ENCODE results near the gene KCNC1.

DNA sequence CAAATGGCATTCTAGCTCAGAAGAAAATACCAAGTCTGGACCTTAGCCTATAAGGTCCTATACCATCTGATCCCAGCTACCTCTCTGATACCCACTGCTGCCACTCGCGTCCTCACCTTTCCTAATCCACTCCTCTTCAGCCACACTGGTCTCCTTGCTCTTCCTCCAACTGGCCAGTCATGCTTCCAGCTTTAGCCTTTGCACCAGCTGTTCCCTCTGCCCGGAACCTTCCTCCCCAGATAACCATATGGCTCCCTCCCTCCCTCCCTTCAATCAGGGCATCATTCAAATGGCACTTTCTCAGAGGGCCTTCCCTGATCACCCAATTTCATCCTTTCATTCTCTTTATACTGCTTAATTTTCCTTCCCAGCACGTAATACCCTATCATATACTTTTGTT, 67.9 kb downstream of the KCNC1 start:
- TF ChIP-seq, protein P1, sequence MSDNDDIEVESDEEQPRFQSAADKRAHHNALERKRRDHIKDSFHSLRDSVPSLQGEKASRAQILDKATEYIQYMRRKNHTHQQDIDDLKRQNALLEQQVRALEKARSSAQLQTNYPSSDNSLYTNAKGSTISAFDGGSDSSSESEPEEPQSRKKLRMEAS (CRISPR knock-in tag; IDR thresholded peaks at IDR 0.05), result no peak
- TF ChIP-seq MXD4 (CRISPR knock-in tag; IDR thresholded peaks at IDR 0.05; ENCODE audit: borderline replicate concordance) (no peak), CTCF (IDR thresholded peaks at IDR 0.05) (no peak), NFYB (CRISPR knock-in tag; conservative IDR thresholded peaks at IDR 0.05; ENCODE audit: low read depth) (no peak), ETV6 (CRISPR knock-in tag; IDR thresholded peaks at IDR 0.05) (no peak)
- TF ChIP-seq, protein P2, sequence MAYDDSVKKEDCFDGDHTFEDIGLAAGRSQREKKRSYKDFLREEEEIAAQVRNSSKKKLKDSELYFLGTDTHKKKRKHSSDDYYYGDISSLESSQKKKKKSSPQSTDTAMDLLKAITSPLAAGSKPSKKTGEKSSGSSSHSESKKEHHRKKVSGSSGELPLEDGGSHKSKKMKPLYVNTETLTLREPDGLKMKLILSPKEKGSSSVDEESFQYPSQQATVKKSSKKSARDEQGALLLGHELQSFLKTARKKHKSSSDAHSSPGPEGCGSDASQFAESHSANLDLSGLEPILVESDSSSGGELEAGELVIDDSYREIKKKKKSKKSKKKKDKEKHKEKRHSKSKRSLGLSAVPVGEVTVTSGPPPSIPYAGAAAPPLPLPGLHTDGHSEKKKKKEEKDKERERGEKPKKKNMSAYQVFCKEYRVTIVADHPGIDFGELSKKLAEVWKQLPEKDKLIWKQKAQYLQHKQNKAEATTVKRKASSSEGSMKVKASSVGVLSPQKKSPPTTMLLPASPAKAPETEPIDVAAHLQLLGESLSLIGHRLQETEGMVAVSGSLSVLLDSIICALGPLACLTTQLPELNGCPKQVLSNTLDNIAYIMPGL (CRISPR knock-in tag; IDR thresholded peaks at IDR 0.05), result no peak
